K562 (cell line): ENCODE data around the gene DMD. TPM values are rescaled to one million over a fixed set of nuclear protein-coding genes. Genes with fewer than 3 reads are reported as not detected.

ENCODE experiments used
- ATAC-seq: fragments of 200-7000 bp; cut with Tn5 transposase; 3 replicates; pipeline ENCODE4 v1.9.1; 2020; ENCODE audit warnings: moderate library complexity
- BruUV-seq: library from RNA; stranded (reverse); fragments of 400-500 nt; replicated peaks from 2 replicates; lab custom pipeline; 2021; lab: Mats Ljungman, UMichigan
- CTCF ChIA-PET: fragments of 300-600 bp; formaldehyde crosslinking; extraction: SDS; loops from one replicate; lab custom pipeline; 2021; ENCODE audit warnings: low intra/inter-chr PET ratio; lab: Yijun Ruan, JAX
- POLR2A ChIA-PET: fragments of 300-600, 350-650 bp; sonication (Branson Sonifier 250); formaldehyde crosslinking; extraction: SDS; loops from one replicate; lab custom pipeline; 2021; ENCODE audit warnings: antibody characterized with exemption, inconsistent platforms; lab: Yijun Ruan, JAX
- DNase-seq, 4 experiments: peaks; one replicate each; pipeline versions ENCODE4 v3.0.0 to v3.0.0-alpha.2; 2011 to 2018; ENCODE audit warnings: low spot score in 3 of 4, mixed read lengths in 3 of 4; ENCODE audit errors: extremely low read depth in 1 of 4
- FAIRE-seq: peaks from 2 replicates; lab custom pipeline; 2011; peaks lifted over from hg19 to GRCh38; lab: Jason Lieb, UNC
- H2AFZ ChIP-seq: 2 replicates; pipeline ENCODE4 v1.6.0; 2011; ENCODE audit warnings: low read depth, low read length, control low read depth, inconsistent platforms
- H3K27ac ChIP-seq: fragments of 200-600 bp; 3 replicates; pipeline ENCODE4 v1.8.0; 2011; ENCODE audit warnings: low read depth, mild to moderate bottlenecking, control low read depth, inconsistent platforms, low read length, moderate library complexity, mixed read lengths; ENCODE audit errors: extremely low read depth
- H3K27me3 ChIP-seq, 2 experiments: fragments of 300-600 bp in 1 of 2; 2 replicates in 1 of 2; 3 replicates in 1 of 2; pipeline versions ENCODE4 v1.6.0 to v1.8.0; 2011; ENCODE audit warnings: inconsistent platforms in 2 of 2, low read length in 2 of 2, mild to moderate bottlenecking in 1 of 2, mixed read lengths in 1 of 2, moderate library complexity in 1 of 2; ENCODE audit not compliant: control insufficient read depth in 2 of 2, insufficient read depth in 2 of 2
- H3K36me3 ChIP-seq: fragments of 300-600 bp; 3 replicates; pipeline ENCODE4 v1.8.0; 2011; ENCODE audit warnings: mild to moderate bottlenecking, low read length, inconsistent platforms; ENCODE audit not compliant: control insufficient read depth, insufficient read depth
- H3K4me1 ChIP-seq, 2 experiments: fragments of 200-600 bp in 1 of 2; replicated peaks in 1 of 2; 2 replicates in 1 of 2; 3 replicates in 1 of 2; pipeline versions ENCODE4 v1.5.1 to v1.8.0; 2011; ENCODE audit warnings: inconsistent platforms in 2 of 2, low read length in 2 of 2, mild to moderate bottlenecking in 1 of 2, mixed read lengths in 1 of 2, moderate library complexity in 1 of 2; ENCODE audit not compliant: control insufficient read depth in 2 of 2, insufficient read depth in 2 of 2
- H3K4me2 ChIP-seq: 2 replicates; pipeline ENCODE4 v1.6.1; 2011; ENCODE audit warnings: low read length, control low read depth, inconsistent platforms, mixed read lengths; ENCODE audit not compliant: insufficient read depth
- H3K4me3 ChIP-seq: fragments of 200-600 bp; sonication (generic), shearing (Covaris generic); 2 replicates; pipeline ENCODE4 v1.5.1; 2016; ENCODE audit warnings: control low read depth, inconsistent platforms
- H3K79me2 ChIP-seq: fragments of 200-600 bp; 3 replicates; pipeline ENCODE4 v1.8.0; 2011; ENCODE audit warnings: low read length, inconsistent platforms; ENCODE audit not compliant: control insufficient read depth, insufficient read depth
- H3K9ac ChIP-seq, 2 experiments: 2 replicates each; pipeline versions ENCODE4 v1.6.0 to v1.6.1; 2011; ENCODE audit warnings: low read depth in 2 of 2, low read length in 2 of 2, control low read depth in 1 of 2, inconsistent platforms in 1 of 2, mild to moderate bottlenecking in 1 of 2, mixed read lengths in 1 of 2; ENCODE audit not compliant: insufficient read depth in 1 of 2
- H3K9me1 ChIP-seq: one replicate; pipeline ENCODE4 v1.6.0; 2011; ENCODE audit warnings: inconsistent platforms, mild to moderate bottlenecking, low read length, moderate library complexity; ENCODE audit not compliant: control insufficient read depth, insufficient read depth
- H3K9me3 ChIP-seq: replicated peaks from 2 replicates; pipeline ENCODE4 v1.5.1; 2011; ENCODE audit warnings: low read depth, low read length, inconsistent platforms; ENCODE audit not compliant: control insufficient read depth, insufficient read depth
- H4K20me1 ChIP-seq: replicated peaks from 2 replicates; pipeline ENCODE4 v1.6.1; 2011; ENCODE audit warnings: low read length, inconsistent platforms, mixed read lengths; ENCODE audit not compliant: control insufficient read depth, insufficient read depth
- ERF ChIP-seq: fragments of 450-650 bp; formaldehyde crosslinking; IDR thresholded peaks from 2 replicates; pipeline ENCODE4 v1.4.0; 2020; ENCODE audit warnings: mild to moderate bottlenecking, mixed read lengths
- FOXK1 ChIP-seq: sonication (generic); formaldehyde crosslinking; IDR thresholded peaks from 2 replicates; pipeline ENCODE4 v1.8.0; 2022; ENCODE audit warnings: missing genetic modification reagents, mild to moderate bottlenecking, borderline replicate concordance
- KAT8 ChIP-seq: fragments of 450-650 bp; IDR thresholded peaks from 2 replicates; pipeline ENCODE4 v1.6.1; 2016; ENCODE audit warnings: low read depth, mild to moderate bottlenecking
- RFX1 ChIP-seq: fragments of 450-650 bp; IDR thresholded peaks from 2 replicates; pipeline ENCODE4 v1.6.1; 2016; ENCODE audit warnings: mild to moderate bottlenecking, moderate library complexity
- TCFL5 ChIP-seq: fragments of 250-450 bp; sonication (Bioruptor Pico); conservative IDR thresholded peaks from 2 replicates; pipeline ENCODE4 v1.6.1; 2021; ENCODE audit warnings: mild to moderate bottlenecking, moderate library complexity, matching md5 sums
- ZNF583 ChIP-seq: fragments of 250-450 bp; sonication (Bioruptor Pico); IDR thresholded peaks from 2 replicates; pipeline ENCODE4 v1.4.0; 2020
- ZNF785 ChIP-seq: fragments of 250-450 bp; sonication (Bioruptor Pico); IDR thresholded peaks from 2 replicates; pipeline ENCODE4 v1.4.0; 2020; ENCODE audit warnings: mild to moderate bottlenecking
- WGBS: fragments of 100-300 bp; shearing (Covaris generic); methylation state at CpG from one replicate; pipeline ENCODE4 v1.1.6; 2016; ENCODE audit warnings: low coverage, mixed read lengths; ENCODE audit not compliant: insufficient coverage; ENCODE audit errors: missing lambda C conversion rate; 5-methylcytosine and 5-hydroxymethylcytosine counted together
- in situ Hi-C: fragments of 300-500 bp; cut with MboI; formaldehyde crosslinking; loops from 4 replicates; pipeline ENCODE4 v1.15.0; 2018; ENCODE audit warnings: inconsistent platforms, mixed read lengths
- intact Hi-C: fragments of 100-400 bp; cut with micrococcal nuclease; formaldehyde crosslinking; loops from 2 replicates; pipeline ENCODE4 v1.14.2; 2022
- polyA plus RNA-seq, 8 experiments: library from polyadenylated mRNA; depleted of rRNA in 4 of 8; stranded (reverse) in 5 of 8; unstranded in 3 of 8; fragments of >200 nt; fragmentation: Nextera tagmentation in 2 of 8; fragmentation: Illumina TruSeq in 1 of 8; extraction: Ambion mirVana in 2 of 8; extraction: Trizol in 1 of 8; gene quantifications; 2 replicates each; pipeline versions ENCODE4 v1.2.1 to v1.2.3, GENCODE V29; 2011 to 2014; ENCODE audit warnings: inconsistent platforms in 1 of 8, missing spikeins in 1 of 8
- total RNA-seq, 7 experiments: library from RNA; depleted of rRNA in 6 of 7; stranded (reverse); fragments of >200 nt in 6 of 7; fragmentation: Illumina TruSeq in 2 of 7; extraction: Trizol in 2 of 7; gene quantifications; 2 replicates each; pipeline versions ENCODE4 v1.2.1 to v1.2.3, GENCODE V29; 2011 to 2021; ENCODE audit warnings: low replicate concordance in 1 of 7
- TF ChIP-seq, protein P1 (sequence below), 2 experiments: IDR thresholded peaks; 2 replicates each; pipeline ENCODE4 v1.6.1; 2012; ENCODE audit warnings: improper control_type of control experiment in 2 of 2, low read depth in 2 of 2, low read length in 2 of 2, borderline replicate concordance in 1 of 2

DMD gene
- total and polyA plus RNA-seq, 9 of the 15 experiments (the other 6 are each of a cell fraction or from before 2014, with no cell fraction given) = 3.8 to 20.4 (median 11.4) TPM

DNA sequence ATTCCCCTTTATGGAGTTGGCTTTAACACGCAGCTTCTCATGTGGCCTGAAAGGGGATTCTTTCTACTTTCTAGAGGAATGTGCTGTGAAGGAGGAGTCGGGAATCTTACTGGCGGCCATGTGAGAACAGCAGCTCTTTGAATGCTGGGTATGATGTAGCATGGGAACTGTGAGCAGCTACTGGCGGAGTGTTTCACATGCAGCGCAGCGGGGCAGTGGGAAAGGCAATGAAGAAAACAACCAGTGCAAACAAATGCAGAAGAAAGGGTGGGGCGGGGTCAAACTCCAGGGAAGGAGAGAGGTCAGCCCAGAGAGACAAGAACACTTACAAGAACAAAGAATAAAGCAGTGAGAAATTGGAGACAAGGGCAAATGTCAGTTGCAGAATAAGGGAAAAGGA is 1775.8 kb downstream of the DMD start:
- Histone ChIP-seq H3K27me3 (no peaks in the 10 kb centered on the region), H3K36me3 (no peaks in the 10 kb centered on the region), H3K27ac (no peak overlapping the region), H3K9me3 (no peaks in the 10 kb centered on the region), H3K4me2 (no peak overlapping the region), H3K9me1 (no peaks in the 10 kb centered on the region), H4K20me1 (no peaks in the 10 kb centered on the region), H3K79me2 (no peaks in the 10 kb centered on the region), H3K9ac (no peak overlapping the region), H3K4me3 (no peak overlapping the region), H2AFZ (no peak overlapping the region), H3K4me1 (no peaks in the 10 kb centered on the region)
- FAIRE-seq (no peak), ATAC-seq (no peak), DNase-seq (no peak)
- no TSS peak for BruUV-seq
- CTCF ChIA-PET = no interaction called here
- intact Hi-C loops (no loop called here), in situ Hi-C loops (no loop called here)
- no peak for TF ChIP-seq KAT8
- TF ChIP-seq ZNF785 = no peak
- no peak for TF ChIP-seq FOXK1 (CRISPR knock-in tag)
- TF ChIP-seq, protein P1, sequence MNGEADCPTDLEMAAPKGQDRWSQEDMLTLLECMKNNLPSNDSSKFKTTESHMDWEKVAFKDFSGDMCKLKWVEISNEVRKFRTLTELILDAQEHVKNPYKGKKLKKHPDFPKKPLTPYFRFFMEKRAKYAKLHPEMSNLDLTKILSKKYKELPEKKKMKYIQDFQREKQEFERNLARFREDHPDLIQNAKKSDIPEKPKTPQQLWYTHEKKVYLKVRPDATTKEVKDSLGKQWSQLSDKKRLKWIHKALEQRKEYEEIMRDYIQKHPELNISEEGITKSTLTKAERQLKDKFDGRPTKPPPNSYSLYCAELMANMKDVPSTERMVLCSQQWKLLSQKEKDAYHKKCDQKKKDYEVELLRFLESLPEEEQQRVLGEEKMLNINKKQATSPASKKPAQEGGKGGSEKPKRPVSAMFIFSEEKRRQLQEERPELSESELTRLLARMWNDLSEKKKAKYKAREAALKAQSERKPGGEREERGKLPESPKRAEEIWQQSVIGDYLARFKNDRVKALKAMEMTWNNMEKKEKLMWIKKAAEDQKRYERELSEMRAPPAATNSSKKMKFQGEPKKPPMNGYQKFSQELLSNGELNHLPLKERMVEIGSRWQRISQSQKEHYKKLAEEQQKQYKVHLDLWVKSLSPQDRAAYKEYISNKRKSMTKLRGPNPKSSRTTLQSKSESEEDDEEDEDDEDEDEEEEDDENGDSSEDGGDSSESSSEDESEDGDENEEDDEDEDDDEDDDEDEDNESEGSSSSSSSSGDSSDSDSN (IDR thresholded peaks at IDR 0.05; ENCODE audit: borderline replicate concordance in 1 of 2, low read depth in 2 of 2, low read length in 2 of 2) = no peak
- no peak for TF ChIP-seq ZNF583 (CRISPR knock-in tag)
- no peak for TF ChIP-seq ERF (CRISPR knock-in tag)
- TF ChIP-seq RFX1 = no peak
- TF ChIP-seq TCFL5 (CRISPR knock-in tag) = no peak
- 62% methylated on average over 7 of the region's 7 CpGs for WGBS
- POLR2A ChIA-PET = interaction anchor here (0.8 kb wide), 1 partner anchor 181 kb away, joined by 3 read pairs; no protein-coding TSS in a partner anchor
